CD4-positive, alpha-beta memory T cell (primary cell): ENCODE measurements around the gene WDR93. TPM values are rescaled to one million over a fixed set of nuclear protein-coding genes. Genes with fewer than 3 reads are reported as not detected.

Source experiments
- CTCF ChIA-PET: fragments of 350-600 bp; sonication (Branson Sonifier 250); formaldehyde crosslinking; loops from one replicate; lab custom pipeline; 2021; ENCODE audit warnings: inconsistent platforms; ENCODE audit not compliant: partially characterized antibody; lab: Charles Lee
- POLR2A ChIA-PET: fragments of 350-600 bp; sonication (Branson Sonifier 250); formaldehyde crosslinking; loops from one replicate; lab custom pipeline; 2021; ENCODE audit not compliant: partially characterized antibody; lab: Charles Lee
- DNase-seq, 5 donors: peaks; one replicate each; pipeline versions ENCODE4 v3.0.0 to v3.0.0-alpha.2; 2020 to 2022; ENCODE audit warnings: mixed read lengths in 1 of 5
- H3K27ac ChIP-seq: one replicate; pipeline ENCODE4 v1.7.0; 2013; ENCODE audit warnings: low read depth, low read length
- H3K27me3 ChIP-seq: 2 replicates; pipeline ENCODE4 v1.7.0; 2013; ENCODE audit warnings: mild to moderate bottlenecking, low read length, moderate library complexity; ENCODE audit not compliant: insufficient read depth
- H3K36me3 ChIP-seq: 2 replicates; pipeline ENCODE4 v1.7.0; 2013; ENCODE audit warnings: mild to moderate bottlenecking, low read length, moderate library complexity; ENCODE audit not compliant: insufficient read depth
- H3K4me1 ChIP-seq: 2 replicates; pipeline ENCODE4 v1.7.0; 2013; ENCODE audit warnings: mild to moderate bottlenecking, low read length, moderate library complexity; ENCODE audit not compliant: insufficient read depth
- H3K4me3 ChIP-seq, 2 donors: one replicate each; pipeline ENCODE4 v1.7.0; 2013; ENCODE audit warnings: low read length in 2 of 2, mild to moderate bottlenecking in 1 of 2
- H3K9me3 ChIP-seq, 2 donors: one replicate each; pipeline ENCODE4 v1.7.0; 2013; ENCODE audit warnings: low read length in 2 of 2, control low read depth in 1 of 2; ENCODE audit not compliant: control insufficient read depth in 1 of 2
- H3K27ac Mint-ChIP-seq, 7 donors: one replicate each; pipeline ENCODE4 v1.8.0; 2020 to 2021; ENCODE audit warnings: mixed read lengths in 7 of 7, mild to moderate bottlenecking in 6 of 7, inconsistent platforms in 3 of 7, moderate library complexity in 3 of 7
- H3K27me3 Mint-ChIP-seq, 2 donors: one replicate each; pipeline ENCODE4 v1.8.0; 2020 to 2021; ENCODE audit warnings: mixed read lengths in 2 of 2
- H3K36me3 Mint-ChIP-seq, 2 donors: one replicate each; pipeline ENCODE4 v1.8.0; 2020 to 2021; ENCODE audit warnings: mixed read lengths in 2 of 2, inconsistent platforms in 1 of 2, mild to moderate bottlenecking in 1 of 2
- H3K4me1 Mint-ChIP-seq, 4 donors: one replicate each; pipeline ENCODE4 v1.8.0; 2020 to 2021; ENCODE audit warnings: mixed read lengths in 4 of 4, mild to moderate bottlenecking in 1 of 4
- H3K4me3 Mint-ChIP-seq, 8 donors: one replicate each; pipeline ENCODE4 v1.8.0; 2020 to 2021; ENCODE audit warnings: mixed read lengths in 8 of 8, mild to moderate bottlenecking in 7 of 8, moderate library complexity in 6 of 8, inconsistent platforms in 3 of 8
- H3K9me3 Mint-ChIP-seq, 8 donors: one replicate each; pipeline ENCODE4 v1.8.0; 2020 to 2021; ENCODE audit warnings: mixed read lengths in 8 of 8, mild to moderate bottlenecking in 5 of 8, inconsistent platforms in 3 of 8, moderate library complexity in 1 of 8
- intact Hi-C: fragments of 100-400 bp; cut with micrococcal nuclease; formaldehyde crosslinking; loops from one replicate; pipeline ENCODE4 v1.15.1; 2023
- polyA plus RNA-seq, 2 donors: library from polyadenylated mRNA; unstranded; fragments of 300-500 nt; fragmentation: Illumina TruSeq; gene quantifications; one replicate each; pipeline ENCODE4 v1.2.3, GENCODE V29; 2021
- total RNA-seq, 2 experiments: library from RNA; stranded (reverse); gene quantifications; one replicate each; pipeline ENCODE4 v1.2.3, GENCODE V29; 2021

WDR93 gene
- total RNA-seq (not detected), polyA plus RNA-seq (not detected)

GRCh38 chr15:89690276-89691218 is at the start of gene WDR93, which contains the start of gene PEX11A:
Gene WDR93, plus strand, starts transcription at chr15:89690811. Its CDS starts 10,936 bp downstream, at chr15:89701747.
Gene PEX11A, minus strand, starts transcription at chr15:89690754. Its CDS starts 122 bp downstream, at chr15:89690632.
- H3K27me3 ChIP-seq: no peaks in the 10 kb centered on the region
- Mint-ChIP-seq H3K36me3 (peaks cover 5 to 7% of the 10 kb centered on the region in 2 donors), H3K27ac (peak within 1 kb of the TSS; percentile 76 to 96 (median 93)), H3K4me1 (peaks cover 5 to 21% (median 14%) of the 10 kb centered on the region in 4 donors), H3K4me3 (peak within 1 kb of the TSS; percentile 87 to 94 (median 90)), H3K9me3 (no peaks in the 10 kb centered on the region), H3K27me3 (no peaks in the 10 kb centered on the region)
- peaks cover 8% of the 10 kb centered on the region for H3K4me1 ChIP-seq
- ChIA-PET POLR2A (no interaction called here), CTCF (interaction anchor here (1.0 kb wide), 1 partner anchor 184 kb away, joined by 3 read pairs; no protein-coding TSS in a partner anchor)
- peak within 1 kb of the TSS; percentile 76 to 98 for H3K4me3 ChIP-seq
- peak; percentile 71 to 76 (median 73) for DNase-seq
- H3K36me3 ChIP-seq: no peaks in the 10 kb centered on the region
- H3K27ac ChIP-seq: peak within 1 kb of the TSS; percentile 40
- no peaks in the 10 kb centered on the region for H3K9me3 ChIP-seq
- intact Hi-C loops: loop anchor here (1.0 to 2.0 kb wide), 2 partner anchors 116 to 204 kb away; partner anchors contain the start of gene TICRR

DNA sequence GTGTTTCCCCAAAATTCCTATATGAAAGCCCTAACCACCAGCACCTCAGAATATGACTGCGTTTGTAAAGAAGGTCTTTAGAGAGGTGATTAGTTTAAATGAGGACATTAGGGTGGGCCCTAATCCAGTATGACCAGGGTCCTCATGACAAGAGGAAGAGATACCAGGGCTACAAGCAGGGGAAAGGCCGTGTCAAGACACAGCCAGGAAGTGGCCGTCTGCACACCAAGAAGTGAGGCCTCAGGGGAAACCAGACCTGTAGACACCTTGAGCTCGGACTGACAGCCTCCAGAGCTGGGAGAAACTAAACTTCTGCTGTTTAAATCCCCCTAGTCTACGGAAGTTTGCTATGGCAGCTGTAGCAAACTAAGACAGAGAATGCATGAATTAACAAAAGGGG is 49.6 kb upstream of the WDR93 start:
- Histone ChIP-seq H3K27ac (no peak overlapping the region), H3K9me3 (no peaks in the 10 kb centered on the region), H3K27me3 (no peaks in the 10 kb centered on the region), H3K36me3 (no peaks in the 10 kb centered on the region), H3K4me3 (no peak overlapping the region), H3K4me1 (no peaks in the 10 kb centered on the region)
- Mint-ChIP-seq H3K36me3 (no peaks in the 10 kb centered on the region), H3K27ac (no peak overlapping the region), H3K27me3 (no peaks in the 10 kb centered on the region), H3K4me3 (no peak overlapping the region), H3K9me3 (no peaks in the 10 kb centered on the region), H3K4me1 (no peaks in the 10 kb centered on the region)
- intact Hi-C loops: no loop called here
- DNase-seq: no peak
- POLR2A ChIA-PET: no interaction called here
- CTCF ChIA-PET: no interaction called here

GRCh38 chr15:89642106-89642505 is 48.5 kb upstream of the WDR93 start:
- Histone ChIP-seq H3K27ac (no peak overlapping the region), H3K4me3 (no peak overlapping the region), H3K9me3 (no peaks in the 10 kb centered on the region), H3K27me3 (no peaks in the 10 kb centered on the region), H3K4me1 (no peaks in the 10 kb centered on the region), H3K36me3 (no peaks in the 10 kb centered on the region)
- intact Hi-C loops: no loop called here
- Mint-ChIP-seq H3K4me3 (no peak overlapping the region), H3K27ac (no peak overlapping the region), H3K36me3 (no peaks in the 10 kb centered on the region), H3K9me3 (no peaks in the 10 kb centered on the region), H3K4me1 (peaks cover 0 to 2% (median under 1%) of the 10 kb centered on the region in 4 donors), H3K27me3 (peaks cover 1 to 2% of the 10 kb centered on the region in 2 donors)
- CTCF ChIA-PET: no interaction called here
- POLR2A ChIA-PET: no interaction called here
- DNase-seq: no peak

DNA sequence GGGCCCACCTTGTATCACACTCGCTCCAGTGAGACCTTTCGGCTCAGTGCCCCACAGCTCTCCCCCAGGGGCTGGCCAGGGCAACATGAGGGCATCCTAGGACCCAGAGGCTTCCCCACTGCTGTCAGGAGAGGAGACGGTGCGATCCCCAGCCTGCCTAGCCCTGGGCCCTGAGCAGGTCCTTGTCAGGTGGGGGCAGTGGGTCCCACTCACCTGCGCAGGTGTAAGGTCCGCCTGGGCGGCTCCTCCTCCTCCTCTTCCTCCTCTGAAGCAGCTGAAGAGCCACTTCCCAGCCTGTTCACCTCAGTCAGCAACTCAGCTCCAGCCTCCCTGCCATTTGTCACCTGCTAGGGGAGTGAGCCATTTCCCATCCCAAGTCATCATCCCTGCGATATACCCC is 44.9 kb upstream of the WDR93 start:
- Mint-ChIP-seq H3K9me3 (no peaks in the 10 kb centered on the region), H3K36me3 (no peaks in the 10 kb centered on the region), H3K27ac (no peak overlapping the region), H3K4me1 (peaks cover 0 to 3% (median 1%) of the 10 kb centered on the region in 4 donors), H3K4me3 (no peak overlapping the region), H3K27me3 (peaks cover 1 to 4% of the 10 kb centered on the region in 2 donors)
- H3K36me3 ChIP-seq: no peaks in the 10 kb centered on the region
- H3K4me3 ChIP-seq: no peak overlapping the region
- CTCF ChIA-PET: interaction anchor here (0.9 to 1.0 kb wide), 2 partner anchors 16 to 216 kb away, joined by 3 to 4 read pairs; no protein-coding TSS in a partner anchor
- POLR2A ChIA-PET: no interaction called here
- H3K4me1 ChIP-seq: no peaks in the 10 kb centered on the region
- no peak overlapping the region for H3K27ac ChIP-seq
- no peaks in the 10 kb centered on the region for H3K9me3 ChIP-seq
- DNase-seq: no peak
- no peaks in the 10 kb centered on the region for H3K27me3 ChIP-seq
- intact Hi-C loops: no loop called here

DNA sequence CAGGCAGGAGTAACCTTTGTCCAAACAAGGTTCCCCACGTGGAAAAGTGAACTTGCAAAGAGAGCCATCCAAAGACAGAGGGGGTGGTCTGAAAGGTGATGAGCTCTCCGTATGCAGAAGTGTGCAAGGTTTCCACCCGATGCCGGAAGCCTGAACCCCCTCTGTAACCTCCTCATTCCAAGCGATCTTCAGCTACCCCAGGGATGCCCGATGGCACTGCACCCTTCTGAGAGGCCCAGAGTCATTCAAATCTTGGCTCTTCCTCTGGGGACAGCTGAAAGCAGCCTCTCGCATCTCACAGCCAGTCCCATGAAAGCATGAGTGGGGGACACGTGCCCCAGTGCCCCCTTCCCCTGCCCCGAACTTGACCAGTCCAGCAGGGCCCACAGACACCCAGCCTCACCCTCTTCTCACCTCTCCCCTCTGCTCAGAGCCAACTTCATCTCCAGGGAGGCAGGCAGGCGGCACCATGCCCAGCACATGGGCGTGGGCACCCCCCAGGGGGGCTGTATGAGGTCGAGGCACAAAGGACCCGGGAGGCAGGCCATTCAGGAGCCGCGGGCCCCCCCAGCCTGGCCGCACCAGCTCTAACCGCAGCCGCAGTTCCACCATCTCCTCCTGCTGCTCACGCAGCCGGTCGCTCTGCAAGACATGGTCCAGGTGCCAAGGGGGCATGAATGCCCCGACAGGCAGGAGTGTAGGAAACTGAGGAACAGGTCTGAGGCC is 44.0 kb upstream of the WDR93 start:
- intact Hi-C loops: no loop called here
- H3K27me3 Mint-ChIP-seq: peaks cover 2 to 4% of the 10 kb centered on the region in 2 donors
- no peaks in the 10 kb centered on the region for H3K36me3 Mint-ChIP-seq
- ChIA-PET POLR2A (no interaction called here), CTCF (interaction anchor here (0.9 to 1.0 kb wide), 2 partner anchors 15 to 217 kb away, joined by 3 to 4 read pairs; no protein-coding TSS in a partner anchor)
- Histone ChIP-seq H3K36me3 (no peaks in the 10 kb centered on the region), H3K9me3 (no peaks in the 10 kb centered on the region), H3K27me3 (no peaks in the 10 kb centered on the region), H3K27ac (no peak overlapping the region), H3K4me3 (no peak overlapping the region), H3K4me1 (no peaks in the 10 kb centered on the region)
- H3K27ac Mint-ChIP-seq: no peak overlapping the region
- DNase-seq: no peak
- no peaks in the 10 kb centered on the region for H3K9me3 Mint-ChIP-seq
- H3K4me1 Mint-ChIP-seq: peaks cover 0 to 3% (median 1%) of the 10 kb centered on the region in 4 donors
- H3K4me3 Mint-ChIP-seq: no peak overlapping the region

DNA sequence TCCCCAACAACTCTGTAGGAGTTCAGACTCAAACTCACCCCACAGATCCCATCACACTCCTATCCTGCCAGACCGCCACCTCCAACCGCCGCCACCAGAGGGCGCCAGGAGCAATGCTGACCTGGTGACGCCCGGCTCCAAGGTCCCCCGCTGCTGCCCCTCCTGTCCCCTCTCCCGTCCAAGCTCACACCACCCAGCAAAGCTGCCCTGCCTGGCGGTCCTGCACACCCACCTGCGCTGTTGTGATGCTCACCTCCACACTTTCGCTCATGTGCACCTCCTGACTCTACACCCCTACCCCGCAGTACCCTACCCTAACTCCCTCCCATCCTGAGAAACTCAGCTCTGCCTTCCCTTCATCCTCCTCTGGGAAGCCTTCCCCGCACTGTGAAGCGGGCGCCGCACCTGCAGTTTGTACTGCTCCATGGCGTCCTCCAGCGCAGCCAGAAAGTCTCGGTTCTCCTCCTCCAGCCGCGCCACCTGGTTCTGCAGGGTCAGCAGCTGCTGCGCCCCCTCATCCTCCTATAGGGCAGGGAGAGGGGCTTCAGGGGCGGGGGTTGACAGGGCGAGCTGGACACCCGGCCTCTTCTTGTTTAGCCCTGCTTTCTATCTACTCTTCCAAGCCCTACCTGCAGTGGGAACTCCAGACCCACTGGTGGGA is 43.3 kb upstream of the WDR93 start:
- Histone ChIP-seq H3K27ac (no peak overlapping the region), H3K9me3 (no peaks in the 10 kb centered on the region), H3K4me3 (no peak overlapping the region), H3K36me3 (no peaks in the 10 kb centered on the region), H3K27me3 (no peaks in the 10 kb centered on the region), H3K4me1 (no peaks in the 10 kb centered on the region)
- peaks cover 5 to 10% of the 10 kb centered on the region in 2 donors for H3K27me3 Mint-ChIP-seq
- no peaks in the 10 kb centered on the region for H3K9me3 Mint-ChIP-seq
- peak in 4 of 5 donors; percentile 27 to 38 (median 32) for DNase-seq
- H3K36me3 Mint-ChIP-seq: no peaks in the 10 kb centered on the region
- H3K27ac Mint-ChIP-seq: no peak overlapping the region
- POLR2A ChIA-PET: no interaction called here
- peaks cover 0 to 3% (median 1%) of the 10 kb centered on the region in 4 donors for H3K4me1 Mint-ChIP-seq
- CTCF ChIA-PET: interaction anchor here (0.9 kb wide), 1 partner anchor 15 kb away, joined by 3 read pairs; no protein-coding TSS in a partner anchor
- intact Hi-C loops: no loop called here
- peak overlapping the region in 1 of 8 donors; percentile 48 for H3K4me3 Mint-ChIP-seq
